Fibroblast of lung (primary cell): ENCODE results near the gene CAMTA1. TPM values are rescaled to one million over a fixed set of nuclear protein-coding genes. Genes with fewer than 3 reads are reported as not detected.

Experiments
- DNase-seq, 2 donors: peaks; one replicate each; pipeline versions ENCODE4 v3.0.0 to v3.0.0-alpha.2; 2010; ENCODE audit warnings: low read depth in 2 of 2
- H2AFZ ChIP-seq: 2 replicates; pipeline ENCODE4 v1.5.1; 2012; ENCODE audit warnings: low read length, control low read depth, inconsistent platforms
- H3K27ac ChIP-seq: 2 replicates; pipeline ENCODE4 v1.5.1; 2011; ENCODE audit warnings: low read length, control low read depth; ENCODE audit not compliant: insufficient read depth
- H3K27me3 ChIP-seq: 2 replicates; pipeline ENCODE4 v1.5.1; 2011; ENCODE audit warnings: mild to moderate bottlenecking, low read length; ENCODE audit not compliant: control insufficient read depth, insufficient read depth
- H3K36me3 ChIP-seq: 2 replicates; pipeline ENCODE4 v1.5.1; 2011; ENCODE audit warnings: low read length; ENCODE audit not compliant: control insufficient read depth, insufficient read depth
- H3K4me1 ChIP-seq: 2 replicates; pipeline ENCODE4 v1.5.1; 2011; ENCODE audit warnings: low read length; ENCODE audit not compliant: control insufficient read depth, insufficient read depth; ENCODE audit errors: extremely low read depth
- H3K4me2 ChIP-seq: 2 replicates; pipeline ENCODE4 v1.5.1; 2011; ENCODE audit warnings: low read length, control low read depth; ENCODE audit not compliant: insufficient read depth; ENCODE audit errors: extremely low read depth
- H3K4me3 ChIP-seq, 4 experiments: fragments of 200-600 bp in 1 of 4; sonication (generic) in 1 of 4; replicated peaks in 1 of 4; 2 replicates each; pipeline ENCODE4 v1.5.1; 2011 to 2016; ENCODE audit warnings: low read length in 4 of 4, low read depth in 3 of 4, mild to moderate bottlenecking in 3 of 4, control low read depth in 2 of 4, inconsistent platforms in 1 of 4, mixed read lengths in 1 of 4; ENCODE audit not compliant: insufficient read depth in 1 of 4; ENCODE audit errors: control extremely low read depth in 1 of 4
- H3K79me2 ChIP-seq: 2 replicates; pipeline ENCODE4 v1.5.1; 2012; ENCODE audit warnings: mild to moderate bottlenecking, low read length, inconsistent platforms; ENCODE audit not compliant: control insufficient read depth, insufficient read depth
- H3K9ac ChIP-seq: 2 replicates; pipeline ENCODE4 v1.5.1; 2011; ENCODE audit warnings: mild to moderate bottlenecking, low read length, control low read depth; ENCODE audit not compliant: insufficient read depth
- H3K9me3 ChIP-seq: 2 replicates; pipeline ENCODE4 v1.5.1; 2012; ENCODE audit warnings: low read depth, low read length; ENCODE audit not compliant: control insufficient read depth, insufficient read depth
- H4K20me1 ChIP-seq: 2 replicates; pipeline ENCODE4 v1.5.1; 2011; ENCODE audit warnings: low read length; ENCODE audit not compliant: control insufficient read depth, insufficient read depth; ENCODE audit errors: extremely low read depth
- CTCF ChIP-seq, 2 donors: IDR thresholded peaks in 1 of 2; conservative IDR thresholded peaks in 1 of 2; 1 replicate in 1 of 2; 2 replicates in 1 of 2; pipeline ENCODE4 v1.5.1; 2011 to 2012; ENCODE audit warnings: low read length in 2 of 2, control low read depth in 1 of 2, inconsistent platforms in 1 of 2, low read depth in 1 of 2, mild to moderate bottlenecking in 1 of 2
- EZH2 ChIP-seq: IDR thresholded peaks from 2 replicates; pipeline ENCODE4 v1.5.1; 2012; ENCODE audit warnings: low read length, control low read depth, mild to moderate bottlenecking; ENCODE audit errors: missing control alignments
- polyA plus RNA-seq, 2 donors: library from polyadenylated mRNA; depleted of rRNA in 1 of 2; stranded (reverse) in 1 of 2; unstranded in 1 of 2; fragments of >200 nt; gene quantifications; 2 replicates each; pipeline ENCODE4 v1.2.1, GENCODE V29; 2011 to 2012; ENCODE audit warnings: missing spikeins in 1 of 2
- total RNA-seq: library from RNA; depleted of rRNA; stranded (reverse); fragments of >200 nt; gene quantifications from 2 replicates; pipeline ENCODE4 v1.2.1, GENCODE V29; 2014

The CAMTA1 gene
- total and polyA plus RNA-seq, 2 donors (not counting 1 experiment from before 2014, with no cell fraction given), result 47.6 to 86.0 TPM

- no peaks in the 10 kb centered on the region for H3K4me1 ChIP-seq
- H3K4me3 ChIP-seq, result no peak overlapping the region
- no peaks in the 10 kb centered on the region for H3K27me3 ChIP-seq
- H3K36me3 ChIP-seq, result no peaks in the 10 kb centered on the region
- no peaks in the 10 kb centered on the region for H4K20me1 ChIP-seq
- no peak overlapping the region for H3K27ac ChIP-seq
- H3K4me2 ChIP-seq, result no peak overlapping the region
- no peak for DNase-seq
- H3K9me3 ChIP-seq, result no peaks in the 10 kb centered on the region
- H3K79me2 ChIP-seq, result no peaks in the 10 kb centered on the region
- TF ChIP-seq EZH2 (no peak), CTCF (conservative IDR thresholded peaks at IDR 0.05 in 1 of 2, IDR thresholded peaks at IDR 0.05 in 1 of 2; ENCODE audit: low read depth in 1 of 2, low read length in 2 of 2) (no peak)
- H2AFZ ChIP-seq, result no peak overlapping the region
- H3K9ac ChIP-seq, result no peak overlapping the region
These were observed 647.7 kb downstream of the CAMTA1 start for GRCh38 chr1:7432900-7433380.

GRCh38 chr1:7434566-7434965 lies 649.3 kb downstream of the CAMTA1 start:
- Histone ChIP-seq H4K20me1 (no peaks in the 10 kb centered on the region), H3K36me3 (no peaks in the 10 kb centered on the region), H3K27me3 (no peaks in the 10 kb centered on the region), H3K27ac (no peak overlapping the region), H3K4me2 (no peak overlapping the region), H3K9me3 (no peaks in the 10 kb centered on the region), H2AFZ (no peak overlapping the region), H3K9ac (no peak overlapping the region), H3K4me3 (no peak overlapping the region), H3K79me2 (no peaks in the 10 kb centered on the region), H3K4me1 (no peaks in the 10 kb centered on the region)
- no peak for DNase-seq
- no peak for TF ChIP-seq CTCF (conservative IDR thresholded peaks at IDR 0.05 in 1 of 2, IDR thresholded peaks at IDR 0.05 in 1 of 2; ENCODE audit: low read depth in 1 of 2, low read length in 2 of 2)
- TF ChIP-seq EZH2, result no peak

- no peak overlapping the region for H3K4me3 ChIP-seq
- no peaks in the 10 kb centered on the region for H3K27me3 ChIP-seq
- no peak for TF ChIP-seq EZH2
- no peak for TF ChIP-seq CTCF (conservative IDR thresholded peaks at IDR 0.05 in 1 of 2, IDR thresholded peaks at IDR 0.05 in 1 of 2; ENCODE audit: low read depth in 1 of 2, low read length in 2 of 2)
These were observed 650.2 kb downstream of the CAMTA1 start for GRCh38 chr1:7435276-7436055.

More at GRCh38 chr1:7435276-7436055, 650.2 kb downstream of the CAMTA1 start:
- Histone ChIP-seq H3K36me3 (no peaks in the 10 kb centered on the region), H3K27ac (no peak overlapping the region), H3K4me1 (no peaks in the 10 kb centered on the region), H2AFZ (no peak overlapping the region), H3K9ac (no peak overlapping the region), H3K79me2 (no peaks in the 10 kb centered on the region), H3K4me2 (no peak overlapping the region), H3K9me3 (no peaks in the 10 kb centered on the region), H4K20me1 (no peaks in the 10 kb centered on the region)
- DNase-seq, result no peak
